Skeletal muscle tissue (tissue), 4 donors: ENCODE data around the gene CAMK2G. TPM values are rescaled to one million over a fixed set of nuclear protein-coding genes. Genes with fewer than 3 reads are reported as not detected.

Experiments used
- H3K27ac ChIP-seq: one replicate; pipeline ENCODE4 v1.7.0; 2013; ENCODE audit warnings: mild to moderate bottlenecking, low read depth, low read length, inconsistent platforms
- H3K27me3 ChIP-seq, 3 donors: one replicate each; pipeline ENCODE4 v1.7.0; 2013; ENCODE audit warnings: low read length in 3 of 3; ENCODE audit not compliant: control insufficient read depth in 3 of 3, insufficient read depth in 3 of 3
- H3K36me3 ChIP-seq, 3 donors: one replicate each; pipeline ENCODE4 v1.7.0; 2013; ENCODE audit warnings: low read length in 3 of 3; ENCODE audit not compliant: control insufficient read depth in 3 of 3, insufficient read depth in 3 of 3
- H3K4me1 ChIP-seq, 3 donors: one replicate each; pipeline ENCODE4 v1.7.0; 2013; ENCODE audit warnings: low read length in 3 of 3, mild to moderate bottlenecking in 3 of 3; ENCODE audit not compliant: control insufficient read depth in 3 of 3, insufficient read depth in 3 of 3
- H3K4me3 ChIP-seq, 3 donors: one replicate each; pipeline ENCODE4 v1.7.0; 2013; ENCODE audit warnings: low read length in 3 of 3
- H3K9ac ChIP-seq, 3 donors: one replicate each; pipeline ENCODE4 v1.7.0; 2013; ENCODE audit warnings: low read length in 3 of 3, mild to moderate bottlenecking in 3 of 3, moderate library complexity in 2 of 3, low read depth in 1 of 3
- H3K9me3 ChIP-seq, 3 donors: one replicate each; pipeline ENCODE4 v1.7.0; 2013; ENCODE audit warnings: low read length in 3 of 3; ENCODE audit not compliant: control insufficient read depth in 3 of 3
- total RNA-seq: library from RNA; depleted of rRNA; stranded (reverse); fragments of >200 nt; gene quantifications from one replicate; pipeline ENCODE4 v1.2.3, GENCODE V29; 2014
- donor health status: Osteomylitis.

The CAMK2G gene
- total RNA-seq, 1 donor from 2014 or later = 16.2 TPM

DNA sequence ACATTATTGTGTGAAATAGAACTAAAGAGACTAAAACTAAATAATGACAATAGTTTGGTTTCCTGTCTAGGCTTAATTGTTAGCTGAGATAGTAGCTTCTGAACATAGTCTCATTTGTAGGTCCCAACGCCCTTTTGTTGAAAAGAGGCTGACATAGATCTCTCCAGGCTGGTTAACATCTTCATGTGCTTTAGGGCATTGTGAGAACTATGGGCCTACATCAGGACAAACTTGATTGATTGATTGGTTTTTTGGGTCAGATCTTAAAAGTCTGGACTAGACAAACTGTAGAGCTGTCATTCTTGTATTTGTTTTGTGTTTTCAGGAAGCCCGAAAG lies 91.6 kb downstream of the CAMK2G start:
- Histone ChIP-seq H3K36me3 (peaks cover 2 to 8% (median 7%) of the 10 kb centered on the region in 3 donors), H3K4me1 (peaks cover 34 to 54% (median 45%) of the 10 kb centered on the region in 3 donors), H3K27ac (peak overlapping the region; percentile 92), H3K27me3 (no peaks in the 10 kb centered on the region), H3K9me3 (no peaks in the 10 kb centered on the region), H3K9ac (peak overlapping the region; percentile 93 to 99 (median 97)), H3K4me3 (peak overlapping the region; percentile 78 to 99 (median 96))

DNA sequence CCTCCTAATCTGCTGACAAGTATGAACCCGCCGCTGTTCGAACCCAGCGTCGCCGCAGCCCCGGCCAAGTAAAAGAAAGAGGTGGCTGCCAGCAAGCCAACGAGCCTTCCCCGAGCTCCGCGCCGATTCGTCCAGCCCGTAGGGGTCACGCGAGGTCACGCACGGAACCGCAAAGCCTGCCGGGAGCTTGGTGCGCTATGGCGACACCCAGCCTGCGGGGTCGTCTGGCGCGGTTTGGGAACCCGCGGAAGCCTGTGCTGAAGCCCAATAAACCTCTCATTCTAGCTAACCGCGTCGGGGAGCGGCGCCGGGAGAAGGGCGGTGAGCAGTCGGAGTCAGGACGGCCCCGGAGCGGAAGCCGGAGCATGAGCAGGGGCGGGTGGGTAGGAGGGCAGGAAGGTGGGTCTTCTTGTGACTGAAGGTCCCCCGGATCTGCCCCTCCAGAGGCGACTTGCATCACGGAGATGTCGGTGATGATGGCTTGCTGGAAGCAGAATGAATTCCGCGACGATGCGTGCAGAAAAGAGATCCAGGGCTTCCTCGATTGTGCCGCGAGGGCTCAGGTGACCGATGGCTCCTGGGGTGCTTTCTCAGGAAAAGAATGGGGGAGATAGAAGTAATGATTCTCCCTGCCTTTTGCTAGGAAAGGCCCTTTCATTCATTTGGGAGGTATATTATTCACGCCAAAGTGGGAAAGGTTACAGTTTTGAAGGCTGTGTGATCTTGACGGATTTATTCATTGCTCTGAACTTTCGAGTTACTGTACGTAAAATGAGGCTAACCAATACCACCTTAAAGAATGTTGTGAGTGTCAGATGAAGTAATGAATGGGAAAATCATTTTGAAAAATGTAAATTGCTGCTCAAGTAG lies 92.2 kb downstream of the CAMK2G start, which contains the start of gene CHCHD1:
Gene CHCHD1 (plus strand): TSS at position 170 of the 870 bp plus-strand sequence. CDS start 28 bp downstream, at position 198.
- Histone ChIP-seq H3K9me3 (no peaks in the 10 kb centered on the region), H3K36me3 (peaks cover 2 to 8% (median 7%) of the 10 kb centered on the region in 3 donors), H3K27me3 (no peaks in the 10 kb centered on the region), H3K4me3 (peak within 1 kb of the TSS; percentile 78 to 99 (median 96)), H3K27ac (peak within 1 kb of the TSS; percentile 92), H3K4me1 (peaks cover 31 to 49% (median 39%) of the 10 kb centered on the region in 3 donors), H3K9ac (peak within 1 kb of the TSS; percentile 93 to 99 (median 97))

DNA sequence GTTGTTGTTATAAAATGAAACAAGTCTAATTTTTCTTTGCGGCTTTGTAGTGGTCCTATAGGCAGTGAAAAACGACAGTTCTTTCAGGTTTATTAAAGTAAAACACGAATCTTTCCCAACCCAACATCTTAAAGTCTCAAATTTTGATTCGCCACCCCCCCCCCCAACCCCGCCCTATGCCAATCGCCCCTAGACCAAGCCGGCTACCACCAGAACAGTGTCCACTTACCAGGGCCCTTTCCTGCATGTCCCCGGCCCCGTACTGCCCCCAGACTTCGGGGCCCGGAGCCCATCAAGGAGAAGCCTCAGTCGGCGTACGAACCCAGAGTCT lies 92.8 kb downstream of the CAMK2G start:
- Histone ChIP-seq H3K9me3 (no peaks in the 10 kb centered on the region), H3K36me3 (peaks cover 2 to 9% (median 8%) of the 10 kb centered on the region in 3 donors), H3K4me1 (peaks cover 26 to 45% (median 35%) of the 10 kb centered on the region in 3 donors), H3K9ac (peak overlapping the region; percentile 93 to 99 (median 97)), H3K27me3 (no peaks in the 10 kb centered on the region), H3K27ac (peak overlapping the region; percentile 92), H3K4me3 (peak overlapping the region; percentile 78 to 99 (median 96))

DNA sequence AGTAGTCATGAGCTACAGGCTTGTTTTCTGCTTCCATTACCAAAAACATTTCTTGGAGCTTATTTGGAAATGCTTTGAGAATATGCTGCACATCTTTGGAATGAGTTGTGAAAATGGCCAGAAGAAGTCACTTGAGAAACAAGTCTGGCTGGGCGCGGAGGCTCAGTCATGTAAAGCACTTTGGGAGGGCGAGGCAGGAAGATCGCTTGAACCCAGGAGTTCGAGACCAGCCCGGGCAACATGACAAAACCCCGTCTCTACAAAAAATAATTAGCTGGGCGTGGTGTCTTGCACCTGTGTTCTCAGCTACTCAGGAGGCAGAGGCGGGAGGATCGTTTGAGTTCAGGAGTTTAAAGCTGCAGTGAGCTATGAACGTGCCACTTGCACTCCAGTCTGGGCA lies 93.4 kb downstream of the CAMK2G start:
- peak overlapping the region; percentile 93 to 99 (median 97) for H3K9ac ChIP-seq
- no peaks in the 10 kb centered on the region for H3K27me3 ChIP-seq
- H3K27ac ChIP-seq = peak overlapping the region; percentile 92
- peaks cover 2 to 9% (median 8%) of the 10 kb centered on the region in 3 donors for H3K36me3 ChIP-seq
- peak overlapping the region; percentile 78 to 99 (median 96) for H3K4me3 ChIP-seq
- H3K9me3 ChIP-seq = no peaks in the 10 kb centered on the region
- H3K4me1 ChIP-seq = peaks cover 23 to 41% (median 31%) of the 10 kb centered on the region in 3 donors

DNA sequence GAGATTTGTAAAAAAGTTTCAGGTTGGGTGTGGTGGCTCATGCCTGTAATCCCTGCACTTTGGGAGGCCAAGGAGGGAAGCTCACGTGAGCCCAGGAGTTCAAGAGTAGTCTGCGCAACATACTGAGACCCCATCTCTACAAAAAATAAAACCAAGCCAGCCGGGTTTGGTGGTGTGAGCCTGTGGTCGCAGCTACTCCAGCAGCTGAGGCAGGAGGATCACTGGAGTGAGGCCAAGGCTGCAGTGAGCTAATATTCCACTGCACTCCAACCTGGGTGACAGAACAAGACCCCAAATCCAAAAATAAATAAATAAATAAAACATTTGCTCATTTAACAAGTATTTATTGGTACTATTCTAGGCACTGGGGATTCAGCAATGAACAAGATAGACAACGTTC lies 94.1 kb downstream of the CAMK2G start:
- Histone ChIP-seq H3K36me3 (peaks cover 4 to 15% (median 11%) of the 10 kb centered on the region in 3 donors), H3K27me3 (no peaks in the 10 kb centered on the region), H3K4me3 (peak overlapping the region in 1 of 3 donors; percentile 30), H3K4me1 (peaks cover 23 to 41% (median 34%) of the 10 kb centered on the region in 3 donors), H3K27ac (no peak overlapping the region), H3K9me3 (no peaks in the 10 kb centered on the region), H3K9ac (peak overlapping the region in 2 of 3 donors; percentile 51 to 97)

DNA sequence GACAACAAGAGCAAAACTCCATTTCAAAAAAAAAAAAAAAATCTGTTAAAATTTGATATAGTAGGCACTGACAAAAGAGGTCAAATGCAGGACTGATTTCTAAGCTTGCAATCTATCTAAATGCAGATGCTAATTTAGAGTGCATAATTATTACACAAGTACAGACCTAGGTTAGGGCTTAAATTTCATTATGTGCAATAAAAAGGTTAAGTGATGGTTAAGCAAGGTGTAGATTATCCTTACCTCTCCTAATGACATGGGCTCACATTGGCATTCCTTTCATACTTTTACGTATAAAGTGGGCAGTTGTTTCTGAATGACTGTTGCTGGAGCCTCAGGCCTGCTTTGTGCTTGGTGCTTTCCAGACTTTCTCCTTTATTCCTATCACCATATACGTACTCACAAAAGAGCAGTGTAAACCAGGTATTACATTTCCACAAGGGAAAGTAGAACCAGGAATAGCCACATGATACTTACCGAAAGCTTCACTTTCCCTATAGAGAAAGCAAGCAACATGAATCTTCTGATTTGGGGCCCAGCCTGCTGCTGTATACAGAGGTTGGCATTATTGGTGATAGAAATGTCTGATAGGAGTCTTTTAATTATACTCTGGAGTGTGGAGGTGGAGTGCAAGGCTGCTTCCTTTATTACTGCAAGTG lies 94.7 kb downstream of the CAMK2G start:
- peaks cover 24 to 43% (median 37%) of the 10 kb centered on the region in 3 donors for H3K4me1 ChIP-seq
- H3K4me3 ChIP-seq = no peak overlapping the region
- no peak overlapping the region for H3K27ac ChIP-seq
- H3K36me3 ChIP-seq = peaks cover 4 to 16% (median 14%) of the 10 kb centered on the region in 3 donors
- no peaks in the 10 kb centered on the region for H3K27me3 ChIP-seq
- no peak overlapping the region for H3K9ac ChIP-seq
- no peaks in the 10 kb centered on the region for H3K9me3 ChIP-seq

DNA sequence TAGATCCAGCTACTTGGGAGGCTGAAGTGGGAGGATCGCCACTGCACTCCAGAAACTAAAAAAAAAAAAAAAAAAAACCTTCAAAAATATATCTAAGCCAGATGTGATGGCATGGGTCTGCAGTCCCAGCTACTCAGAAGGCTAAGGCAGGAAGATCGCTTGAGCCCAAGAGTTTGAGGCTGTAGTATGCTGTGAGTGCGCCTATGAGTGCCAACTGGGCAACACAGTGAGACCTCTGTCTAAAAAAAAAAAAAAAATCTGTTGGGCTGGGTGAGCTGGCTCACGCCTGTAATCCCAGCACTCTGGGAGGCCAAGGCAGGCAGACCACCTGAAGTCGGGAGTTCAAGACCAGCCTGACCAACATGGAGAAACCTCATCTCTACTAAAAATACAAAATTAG lies 95.3 kb downstream of the CAMK2G start:
- H3K27ac ChIP-seq = no peak overlapping the region
- no peak overlapping the region for H3K4me3 ChIP-seq
- H3K36me3 ChIP-seq = peaks cover 4 to 16% (median 14%) of the 10 kb centered on the region in 3 donors
- no peaks in the 10 kb centered on the region for H3K27me3 ChIP-seq
- no peak overlapping the region for H3K9ac ChIP-seq
- no peaks in the 10 kb centered on the region for H3K9me3 ChIP-seq
- H3K4me1 ChIP-seq = peaks cover 26 to 43% (median 40%) of the 10 kb centered on the region in 3 donors

DNA sequence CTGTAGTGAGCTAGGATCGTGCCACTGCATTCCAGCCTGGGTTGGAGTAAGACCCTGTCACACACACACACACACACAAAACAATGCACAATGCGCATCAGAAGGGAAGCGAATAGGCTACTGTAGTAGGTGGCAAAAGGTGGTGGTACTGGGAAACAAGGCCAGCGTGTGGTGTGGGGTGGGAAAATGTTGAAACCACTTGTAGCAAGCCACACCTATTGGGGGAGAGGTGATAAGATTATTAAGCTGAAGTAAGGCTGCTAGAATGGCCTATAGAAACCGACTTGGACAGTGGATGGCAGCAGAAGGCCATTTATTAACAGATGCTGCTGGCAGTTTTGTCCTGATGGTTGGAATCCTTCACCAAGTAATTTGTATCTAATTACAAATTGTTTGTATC lies 99.7 kb downstream of the CAMK2G start:
- peaks cover 24 to 29% (median 29%) of the 10 kb centered on the region in 3 donors for H3K36me3 ChIP-seq
- H3K27ac ChIP-seq = no peak overlapping the region
- H3K9me3 ChIP-seq = no peaks in the 10 kb centered on the region
- H3K9ac ChIP-seq = peak overlapping the region in 1 of 3 donors; percentile 55
- peak overlapping the region in 2 of 3 donors; percentile 4 to 17 for H3K4me3 ChIP-seq
- no peaks in the 10 kb centered on the region for H3K27me3 ChIP-seq
- peaks cover 27 to 43% (median 31%) of the 10 kb centered on the region in 3 donors for H3K4me1 ChIP-seq

DNA sequence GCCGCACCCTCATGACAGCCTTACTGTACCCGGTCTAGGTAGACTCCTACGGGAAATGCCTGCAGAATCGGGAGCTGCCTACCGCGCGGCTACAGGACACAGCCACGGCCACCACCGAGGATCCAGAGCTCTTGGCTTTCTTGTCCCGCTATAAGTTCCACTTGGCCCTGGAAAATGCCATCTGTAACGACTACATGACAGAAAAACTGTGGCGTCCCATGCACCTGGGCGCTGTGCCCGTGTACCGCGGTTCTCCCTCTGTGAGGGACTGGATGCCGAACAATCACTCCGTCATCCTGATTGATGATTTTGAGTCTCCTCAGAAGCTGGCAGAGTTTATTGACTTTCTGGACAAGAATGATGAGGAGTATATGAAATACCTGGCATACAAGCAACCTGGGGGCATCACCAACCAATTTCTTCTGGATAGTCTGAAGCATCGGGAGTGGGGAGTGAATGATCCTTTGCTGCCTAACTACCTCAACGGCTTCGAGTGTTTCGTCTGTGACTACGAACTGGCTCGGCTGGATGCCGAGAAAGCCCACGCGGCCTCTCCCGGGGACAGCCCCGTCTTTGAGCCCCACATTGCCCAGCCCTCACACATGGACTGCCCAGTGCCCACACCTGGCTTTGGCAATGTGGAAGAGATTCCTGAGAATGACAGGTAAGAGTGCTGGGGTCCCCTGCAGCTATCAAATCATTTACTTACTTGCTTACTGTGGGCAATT lies 101.0 kb downstream of the CAMK2G start:
- H3K36me3 ChIP-seq = peaks cover 34 to 40% (median 39%) of the 10 kb centered on the region in 3 donors
- H3K9me3 ChIP-seq = no peaks in the 10 kb centered on the region
- peak overlapping the region; percentile 97 for H3K27ac ChIP-seq
- H3K27me3 ChIP-seq = no peaks in the 10 kb centered on the region
- H3K4me3 ChIP-seq = peak overlapping the region; percentile 88 to 91 (median 91)
- H3K4me1 ChIP-seq = peaks cover 27 to 43% (median 31%) of the 10 kb centered on the region in 3 donors
- H3K9ac ChIP-seq = peak overlapping the region; percentile 86 to 94 (median 90)
